Measurements from ENCODE around the gene GOLGA6L9.
"Not testable (repeated sequence)": the region's sequence is repeated elsewhere in the genome, so short reads cannot be mapped to it uniquely, and the experiment has no call there.

The GOLGA6L9 gene, protein sequence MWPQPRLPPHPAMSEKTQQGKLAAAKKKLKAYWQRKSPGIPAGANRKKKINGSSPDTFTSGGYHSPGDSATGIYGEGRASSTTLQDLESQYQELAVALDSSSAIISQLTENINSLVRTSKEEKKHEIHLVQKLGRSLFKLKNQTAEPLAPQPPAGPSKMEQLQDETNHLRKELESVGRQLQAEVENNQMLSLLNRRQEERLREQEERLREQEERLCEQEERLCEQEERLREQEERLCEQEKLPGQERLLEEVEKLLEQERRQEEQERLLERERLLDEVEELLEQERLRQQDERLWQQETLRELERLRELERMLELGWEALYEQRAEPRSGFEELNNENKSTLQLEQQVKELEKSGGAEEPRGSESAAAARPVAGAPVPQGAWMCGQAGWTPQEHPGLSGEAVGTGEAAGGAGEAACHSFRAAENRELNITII

DNA sequence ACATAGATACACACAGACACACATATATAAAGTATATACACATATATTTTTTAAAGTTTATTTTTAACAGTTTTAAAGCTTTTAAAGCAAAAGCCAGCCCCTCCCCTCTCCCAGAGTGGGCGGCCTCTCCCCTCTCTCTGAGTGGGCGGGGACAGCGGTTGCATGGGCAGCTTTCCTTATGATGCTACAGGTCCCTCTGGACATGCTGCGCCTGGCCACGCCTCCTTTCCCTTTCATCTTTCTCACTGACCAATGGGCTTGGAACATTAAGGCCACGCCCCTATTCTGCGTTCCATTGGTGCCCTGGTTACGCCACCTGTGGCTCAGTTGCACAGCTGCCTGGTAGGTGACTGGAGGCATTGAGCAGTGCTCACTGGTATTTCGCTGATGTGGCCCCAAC is at the start of gene GOLGA6L9:
GOLGA6L9 (plus strand) TSS at position 124 of the 400 bp plus-strand sequence; CDS start at position 388, 264 bp downstream.
- not testable (repeated sequence) for DNase-seq

GRCh38 chr15:82381330-82381955 is 48.2 kb upstream of the GOLGA6L9 start:
- not testable (repeated sequence) for DNase-seq

- DNase-seq = not testable (repeated sequence)
Measured at GRCh38 chr15:82387209-82387608, 42.4 kb upstream of the GOLGA6L9 start.

- not testable (repeated sequence) for DNase-seq
Measured at GRCh38 chr15:82390152-82390551, 39.5 kb upstream of the GOLGA6L9 start.

- DNase-seq = not testable (repeated sequence)
Measured at GRCh38 chr15:82392077-82392476, 37.5 kb upstream of the GOLGA6L9 start.

DNA sequence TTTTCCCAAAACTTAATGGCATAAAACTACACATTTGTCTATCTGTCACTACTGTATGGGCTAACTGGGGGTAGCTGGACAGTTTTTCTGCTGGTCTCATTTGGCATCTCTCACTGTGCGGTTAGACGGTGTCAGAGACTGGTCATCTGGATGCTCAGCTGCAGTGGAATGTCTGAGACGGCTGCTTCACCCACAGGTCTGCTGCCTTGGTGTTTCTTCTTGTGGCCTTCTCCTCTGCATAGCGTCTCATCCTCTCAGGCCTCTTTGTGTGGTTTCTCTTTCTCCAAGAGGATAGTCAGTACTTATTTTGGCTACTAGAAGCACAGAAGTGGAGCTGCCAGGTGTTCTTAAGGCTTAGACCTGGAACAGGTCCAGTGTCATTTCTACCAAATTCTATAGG is 35.9 kb upstream of the GOLGA6L9 start:
- DNase-seq = peak; percentile 61

GRCh38 chr15:82395788-82396187 is 33.8 kb upstream of the GOLGA6L9 start:
- DNase-seq = peak; percentile 44

DNA sequence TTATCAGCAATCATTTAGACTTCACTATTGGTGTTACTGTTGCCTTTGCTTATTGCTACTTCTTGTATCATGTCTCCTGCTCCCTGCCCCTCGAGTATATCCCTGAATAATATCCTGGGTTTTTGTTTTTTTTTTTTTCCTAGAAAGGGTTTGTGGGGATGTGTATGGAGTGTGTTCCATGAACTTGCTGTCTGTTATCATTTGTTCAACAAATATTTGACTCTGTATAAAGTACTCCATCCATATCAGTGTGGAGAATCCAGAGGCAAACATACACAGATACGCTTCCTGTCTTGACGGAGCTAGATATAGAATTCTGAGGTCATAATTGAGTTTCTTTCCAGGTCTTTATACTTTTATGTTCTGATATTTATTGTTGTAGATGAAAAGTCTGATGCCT is 31.8 kb upstream of the GOLGA6L9 start:
- no peak for DNase-seq

DNA sequence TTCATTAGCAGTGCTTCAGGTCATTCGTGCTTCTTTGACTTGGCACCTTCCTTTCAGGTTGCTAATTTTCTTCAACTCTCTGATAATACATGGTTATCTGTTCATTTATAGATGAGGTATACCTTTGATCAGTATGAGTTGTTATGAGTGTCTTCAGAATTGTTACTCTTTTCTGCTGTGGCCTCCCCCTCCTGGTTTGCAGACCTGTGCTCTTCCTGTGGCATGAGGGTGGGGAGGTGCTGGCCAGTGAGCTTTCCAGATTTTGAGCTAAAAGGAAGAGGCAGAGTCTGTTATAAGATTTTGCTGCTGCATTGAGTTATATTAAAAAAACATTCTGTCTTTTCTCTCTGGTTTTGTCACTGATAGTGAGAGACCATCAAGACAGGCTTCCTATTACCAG is 30.8 kb upstream of the GOLGA6L9 start:
- no peak for DNase-seq

DNA sequence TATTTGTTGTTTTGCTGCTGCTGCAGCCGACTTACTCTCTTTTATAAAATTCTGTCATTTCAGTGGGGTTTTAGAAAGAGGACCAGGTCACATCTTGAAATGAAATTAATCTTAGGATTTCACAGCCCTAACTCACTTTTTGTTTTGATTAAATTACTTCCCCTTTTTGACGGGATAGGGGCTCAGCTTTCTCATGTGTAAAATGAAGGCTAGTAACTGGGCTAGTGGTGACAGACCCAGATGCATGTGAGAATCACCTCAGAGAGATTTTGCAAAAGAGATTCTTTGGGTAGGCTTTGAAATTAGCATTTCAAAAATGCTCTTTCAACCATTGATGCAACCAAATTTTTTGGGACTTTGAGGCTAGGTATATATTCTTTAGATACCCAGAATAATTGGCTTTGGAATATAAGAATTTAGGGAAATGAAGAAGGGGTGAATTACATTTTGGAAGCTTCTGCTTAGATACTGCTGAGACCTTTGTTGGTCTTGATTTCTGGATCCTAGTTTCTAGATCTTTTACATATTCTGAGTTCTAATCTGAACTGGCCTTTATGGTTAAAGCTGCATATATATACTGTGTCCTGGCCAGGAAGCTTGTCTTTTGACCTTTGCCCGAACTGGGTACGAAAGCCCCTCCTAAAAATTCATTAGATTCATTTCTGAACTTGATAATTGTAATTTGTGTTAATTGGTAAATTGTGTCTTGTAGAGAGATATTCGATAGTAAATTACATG is 30.1 kb upstream of the GOLGA6L9 start:
- DNase-seq = not testable (repeated sequence)

- DNase-seq = not testable (repeated sequence)
Measured at GRCh38 chr15:82401918-82402317, 27.7 kb upstream of the GOLGA6L9 start.

DNA sequence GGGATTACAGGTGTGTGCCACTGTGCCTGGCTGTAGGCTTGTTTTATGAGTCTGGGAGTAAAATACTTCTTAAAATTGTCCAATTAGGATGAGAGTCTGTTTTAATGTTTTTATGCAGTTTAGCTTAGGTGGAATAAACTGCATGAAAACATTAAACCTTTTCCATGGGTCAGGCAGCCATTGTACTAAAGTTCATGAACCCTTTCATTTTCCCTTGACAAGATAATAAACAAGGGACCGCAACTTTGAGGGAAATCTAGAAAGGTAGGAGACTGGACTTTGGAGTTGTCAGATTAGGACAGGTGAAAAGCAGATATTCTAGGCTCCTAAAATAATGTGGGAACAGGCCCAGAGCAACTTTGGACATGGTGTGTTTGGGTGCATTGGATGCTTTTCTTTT is 27.3 kb upstream of the GOLGA6L9 start:
- DNase-seq = not testable (repeated sequence)

GRCh38 chr15:82406211-82406610 is 23.4 kb upstream of the GOLGA6L9 start:
- not testable (repeated sequence) for DNase-seq

GRCh38 chr15:82410306-82410705 is 19.3 kb upstream of the GOLGA6L9 start:
- DNase-seq = not testable (repeated sequence)

DNA sequence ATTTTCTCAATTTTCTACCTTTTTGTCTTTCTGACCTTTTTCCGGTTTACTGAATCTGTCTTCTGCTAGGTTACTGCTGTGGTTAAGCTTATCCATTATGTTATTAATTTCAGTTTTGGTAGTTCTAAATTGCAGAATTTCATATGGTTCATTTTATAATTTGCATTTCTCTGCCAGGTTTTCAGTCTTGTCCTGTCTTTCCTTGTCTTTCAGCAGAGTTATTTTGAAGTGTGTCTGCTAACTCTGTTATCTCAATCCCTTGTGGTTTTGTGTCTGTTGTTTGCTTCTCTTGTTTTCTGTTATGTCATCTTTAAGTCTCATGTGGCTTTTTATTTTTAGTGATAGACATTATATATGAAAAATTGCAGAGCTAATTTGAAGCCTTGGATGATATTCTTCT is 18.0 kb upstream of the GOLGA6L9 start:
- not testable (repeated sequence) for DNase-seq

- not testable (repeated sequence) for DNase-seq
Measured at GRCh38 chr15:82414525-82415191, 15.0 kb upstream of the GOLGA6L9 start.

GRCh38 chr15:82420516-82420915 is 9.1 kb upstream of the GOLGA6L9 start:
- not testable (repeated sequence) for DNase-seq

- not testable (repeated sequence) for DNase-seq
Measured at GRCh38 chr15:82420966-82421365, 8.7 kb upstream of the GOLGA6L9 start.

GRCh38 chr15:82427117-82427516 is 2.5 kb upstream of the GOLGA6L9 start:
- DNase-seq = not testable (repeated sequence)

DNA sequence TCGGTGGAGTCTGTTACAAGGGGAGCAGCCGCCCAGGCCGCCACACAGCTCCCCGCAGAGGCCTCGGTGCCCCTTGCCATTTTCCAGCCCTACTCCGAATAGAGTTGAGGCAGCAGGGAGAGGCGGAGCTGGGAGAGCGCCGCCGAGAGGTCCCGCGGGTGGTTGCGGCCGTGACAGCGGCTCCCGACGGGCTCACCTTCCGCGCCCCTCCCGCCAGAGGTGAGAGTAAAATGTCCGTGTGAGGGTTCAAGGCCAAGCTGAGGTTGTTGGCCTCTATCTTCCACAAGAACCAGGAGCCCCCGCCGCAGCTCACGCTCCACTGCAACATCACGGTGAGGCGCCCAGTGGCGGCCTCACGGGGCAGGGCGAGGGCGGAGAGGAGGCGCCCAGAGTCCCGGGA is 15.8 kb downstream of the GOLGA6L9 start:
- not testable (repeated sequence) for DNase-seq

GRCh38 chr15:82457336-82457735 is 27.7 kb downstream of the GOLGA6L9 start:
- DNase-seq = not testable (repeated sequence)

DNA sequence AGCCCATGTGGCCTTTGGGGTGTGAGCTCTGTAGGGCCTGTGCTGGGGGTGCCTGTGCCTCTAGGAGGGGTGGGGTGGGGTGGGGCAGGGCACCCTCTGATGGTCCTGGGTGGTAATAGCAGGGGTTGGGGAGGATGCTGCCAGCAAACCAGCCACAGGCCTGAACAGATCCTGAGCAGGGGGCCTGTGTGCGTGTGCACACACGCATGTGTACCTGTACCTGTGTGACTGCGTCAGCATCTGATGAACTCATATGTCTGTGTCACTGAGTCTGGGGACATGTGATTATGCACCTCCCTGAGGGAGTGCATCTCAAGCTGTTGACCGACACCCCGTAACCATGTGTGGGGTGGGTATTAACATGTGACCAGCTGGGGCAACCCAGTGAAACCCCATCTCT is 36.0 kb downstream of the GOLGA6L9 start:
- DNase-seq = not testable (repeated sequence)

GRCh38 chr15:82468205-82468604 is 38.6 kb downstream of the GOLGA6L9 start:
- DNase-seq = not testable (repeated sequence)
